ACHN (cell line): Measurements from ENCODE around the gene NONO.
A peak's percentile ranks its signal among the peaks of the same experiment; 100 is the strongest.
"Not testable (repeated sequence)": the region's sequence is repeated elsewhere in the genome, so short reads cannot be mapped to it uniquely, and the experiment has no call there.

Experiments used
- DNase-seq: peaks from one replicate; pipeline ENCODE4 v3.0.0-alpha.2; 2015
- in situ Hi-C: cut with HindIII; loops from 2 replicates; pipeline ENCODE4 v1.10.0; 2017; ENCODE audit warnings: low sequenced_read_pairs, low pct_ligation_motif_present, low pct_unique_long_range_greater_than_20kb

The NONO gene, protein sequence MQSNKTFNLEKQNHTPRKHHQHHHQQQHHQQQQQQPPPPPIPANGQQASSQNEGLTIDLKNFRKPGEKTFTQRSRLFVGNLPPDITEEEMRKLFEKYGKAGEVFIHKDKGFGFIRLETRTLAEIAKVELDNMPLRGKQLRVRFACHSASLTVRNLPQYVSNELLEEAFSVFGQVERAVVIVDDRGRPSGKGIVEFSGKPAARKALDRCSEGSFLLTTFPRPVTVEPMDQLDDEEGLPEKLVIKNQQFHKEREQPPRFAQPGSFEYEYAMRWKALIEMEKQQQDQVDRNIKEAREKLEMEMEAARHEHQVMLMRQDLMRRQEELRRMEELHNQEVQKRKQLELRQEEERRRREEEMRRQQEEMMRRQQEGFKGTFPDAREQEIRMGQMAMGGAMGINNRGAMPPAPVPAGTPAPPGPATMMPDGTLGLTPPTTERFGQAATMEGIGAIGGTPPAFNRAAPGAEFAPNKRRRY

GRCh38 chrX:71283403-71284143, at the start of gene NONO:
TSS of gene NONO (plus strand) at chrX:71283635. CDS start at chrX:71290638, 7,003 bp downstream.
- in situ Hi-C loops = no loop called here

GRCh38 chrX:71235482-71235881, 48.0 kb upstream of the NONO start:
- no peak for DNase-seq
- in situ Hi-C loops = no loop called here

More at GRCh38 chrX:71283403-71284143, at the start of gene NONO:
- peak; percentile 96 for DNase-seq

DNA sequence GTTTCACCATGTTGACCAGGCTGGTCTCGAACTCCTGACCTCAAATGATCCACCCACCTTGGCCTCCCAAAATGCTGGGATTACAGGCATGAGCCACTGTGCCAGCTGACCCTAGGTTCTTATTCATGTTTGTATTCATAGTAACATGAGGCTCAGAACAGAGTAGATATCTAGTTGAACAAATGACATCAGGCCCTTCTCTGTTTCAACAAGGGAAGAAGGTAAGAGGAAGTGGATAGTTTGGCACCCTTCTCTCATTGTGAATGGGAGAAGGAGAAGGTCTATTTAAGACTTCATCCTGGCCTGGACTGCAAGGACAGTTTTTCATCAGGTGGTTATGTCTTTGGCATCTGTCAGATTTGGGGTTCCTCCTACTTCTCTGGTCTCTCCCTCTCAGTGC, 46.6 kb upstream of the NONO start:
- DNase-seq = no peak
- in situ Hi-C loops = no loop called here

GRCh38 chrX:71239781-71240180, 43.7 kb upstream of the NONO start:
- no peak for DNase-seq
- in situ Hi-C loops = no loop called here

DNA sequence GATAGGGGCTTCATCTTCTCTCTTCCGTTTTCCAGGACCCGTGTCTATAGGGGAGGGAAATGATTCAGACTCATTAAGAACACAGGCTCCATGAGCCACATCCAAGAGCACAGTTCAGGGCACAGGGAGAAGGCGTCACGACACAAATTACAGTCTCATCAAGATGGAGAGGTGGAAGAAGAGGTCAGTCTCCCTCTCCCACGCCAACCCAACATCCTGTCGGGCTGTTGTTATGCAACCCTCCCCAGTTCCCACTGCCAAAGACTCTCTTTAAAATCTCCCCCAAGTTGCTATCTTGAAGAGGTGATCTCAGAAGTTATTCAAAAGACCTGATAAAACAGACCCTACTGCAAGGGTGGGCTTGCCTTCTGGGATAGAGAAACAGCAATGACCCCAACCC, 42.1 kb upstream of the NONO start:
- in situ Hi-C loops = no loop called here
- no peak for DNase-seq

- no peak for DNase-seq
- in situ Hi-C loops = no loop called here
Measured at GRCh38 chrX:71244359-71245128, 38.9 kb upstream of the NONO start.

DNA sequence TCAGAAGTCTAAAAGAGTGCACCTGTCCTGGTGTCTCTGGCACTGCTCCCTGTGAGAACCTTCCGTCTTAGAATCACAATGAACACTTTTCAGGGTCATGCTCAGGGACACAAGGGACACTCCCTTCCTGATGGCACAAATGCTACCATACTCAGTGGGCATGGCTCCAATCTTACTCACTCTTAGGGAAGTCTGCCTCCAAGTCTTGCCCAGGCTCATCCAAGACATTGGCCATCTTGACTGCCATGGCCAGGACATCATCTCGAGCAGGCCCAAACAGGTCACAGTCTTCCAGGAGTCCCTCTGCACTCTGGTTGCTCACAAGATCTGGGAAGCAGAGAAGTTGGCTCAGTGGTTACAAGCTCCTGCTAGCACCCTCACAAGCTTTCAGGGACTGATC, 38.3 kb upstream of the NONO start:
- in situ Hi-C loops = no loop called here
- DNase-seq = no peak

DNA sequence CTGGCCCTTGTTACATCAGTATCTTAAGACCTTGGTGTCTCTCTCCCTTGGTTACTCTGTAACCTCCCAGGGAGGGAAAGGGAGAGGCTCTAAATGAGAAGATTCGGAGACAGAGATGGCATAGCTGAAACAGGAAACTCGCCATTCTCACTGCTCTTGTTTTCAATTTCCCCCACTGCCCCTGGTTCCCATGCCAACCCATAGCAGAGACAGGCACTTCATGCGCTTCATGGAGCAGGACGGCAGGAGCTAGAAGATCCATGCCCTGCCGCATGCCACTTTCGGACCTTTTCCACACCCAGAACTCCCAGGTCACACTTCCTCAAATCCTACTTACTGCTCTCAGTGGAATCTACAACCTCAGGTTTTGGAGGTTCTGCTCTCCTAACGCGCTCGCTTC, 32.6 kb upstream of the NONO start:
- in situ Hi-C loops = no loop called here
- DNase-seq = no peak

DNA sequence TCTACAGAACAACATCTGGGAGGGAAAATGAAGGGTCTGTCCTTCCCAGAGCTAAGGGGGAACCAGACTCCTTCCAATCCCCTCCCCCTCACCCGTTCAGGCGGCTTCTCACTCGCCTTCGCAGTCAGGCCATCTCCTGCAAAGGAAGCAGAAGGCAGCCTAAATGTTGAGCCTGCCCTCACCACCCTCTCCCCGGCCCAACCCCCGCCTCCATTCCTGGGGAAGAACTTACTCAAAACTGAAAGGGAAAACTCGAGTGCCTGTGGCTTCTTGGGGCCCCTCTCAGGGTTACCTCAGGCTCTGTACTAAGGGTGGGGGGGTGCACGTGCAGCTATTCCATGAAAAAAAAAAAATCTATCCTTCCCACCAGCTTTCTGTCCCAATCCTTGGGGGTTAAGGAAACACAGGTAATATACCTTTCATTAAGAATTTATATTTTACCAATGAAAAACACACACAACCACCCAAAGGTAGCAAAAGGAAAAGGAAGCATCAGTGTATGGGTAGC, 31.9 kb upstream of the NONO start:
- no peak for DNase-seq
- in situ Hi-C loops = no loop called here

DNA sequence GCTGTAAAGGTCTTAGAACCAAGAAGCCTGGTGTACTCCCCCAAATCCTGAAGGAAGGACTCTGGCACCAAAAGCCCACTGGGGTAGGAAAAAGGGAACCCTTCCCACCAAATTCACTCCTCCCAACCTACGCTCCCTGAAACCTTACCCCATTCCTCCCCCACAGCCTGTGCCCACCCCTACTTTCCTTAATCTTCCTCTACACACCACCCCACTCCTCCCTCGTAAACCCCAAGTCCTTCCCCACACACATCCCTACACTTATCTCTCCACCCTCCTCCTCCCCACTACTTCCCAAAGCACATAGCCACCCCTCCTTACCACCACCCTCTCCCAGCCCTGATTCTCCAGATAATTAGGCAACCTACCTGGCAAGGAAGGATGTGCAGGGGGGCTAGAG, 31.2 kb upstream of the NONO start:
- no peak for DNase-seq
- in situ Hi-C loops = no loop called here

- in situ Hi-C loops = no loop called here
- peak; percentile 34 for DNase-seq
Measured at GRCh38 chrX:71253253-71254091, 30.0 kb upstream of the NONO start.

- in situ Hi-C loops = no loop called here
- DNase-seq = peak; percentile 74
Measured at GRCh38 chrX:71254092-71254963, 29.1 kb upstream of the NONO start, which contains the start of gene ZMYM3. TSS of gene ZMYM3 (minus strand) at chrX:71254140. CDS start at chrX:71253255, 885 bp downstream.

DNA sequence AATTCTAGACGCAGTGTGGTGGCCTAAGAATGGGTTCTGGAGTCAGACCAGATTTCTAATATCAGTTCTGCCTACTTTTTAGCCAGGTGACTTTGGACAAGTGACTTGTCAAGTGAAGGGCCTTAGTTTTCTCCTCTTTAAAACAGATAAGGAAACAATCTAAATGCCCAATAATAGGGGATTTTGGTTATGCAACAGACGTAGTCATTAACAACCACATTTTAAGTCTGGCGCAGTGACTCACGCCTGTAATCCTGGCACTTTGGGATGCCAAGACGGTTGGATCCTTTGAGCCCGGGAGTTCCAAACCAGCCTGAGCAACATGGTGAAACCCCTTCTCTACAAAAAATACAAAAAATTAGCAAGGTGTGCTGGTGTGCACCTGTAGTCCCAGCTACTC, 27.4 kb upstream of the NONO start:
- no peak for DNase-seq
- in situ Hi-C loops = no loop called here

DNA sequence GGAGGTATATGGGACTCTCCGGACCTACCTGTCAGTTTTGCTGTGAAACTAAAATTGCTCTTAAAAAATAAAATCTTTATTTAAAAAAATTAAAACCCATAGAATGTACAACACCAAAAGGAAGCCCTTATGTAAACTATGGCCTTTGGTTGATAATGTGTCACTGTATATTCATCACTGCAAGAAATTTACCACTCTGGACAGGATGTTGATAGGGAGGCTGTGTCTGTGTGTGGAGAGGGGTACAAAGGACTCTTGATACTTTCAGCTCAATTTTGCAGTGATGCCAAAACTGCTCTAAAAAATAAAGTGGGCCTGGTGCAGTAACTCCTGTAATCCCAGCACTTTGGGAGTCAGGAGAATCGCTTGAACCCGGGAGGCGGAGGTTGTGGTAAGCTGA, 26.6 kb upstream of the NONO start:
- no peak for DNase-seq
- in situ Hi-C loops = no loop called here

GRCh38 chrX:71268624-71269023, 14.8 kb upstream of the NONO start:
- in situ Hi-C loops = not testable (repeated sequence)

GRCh38 chrX:71269801-71270395, 13.5 kb upstream of the NONO start:
- in situ Hi-C loops = no loop called here
- no peak for DNase-seq

More at GRCh38 chrX:71268624-71269023, 14.8 kb upstream of the NONO start:
- not testable (repeated sequence) for DNase-seq

GRCh38 chrX:71272313-71272712, 11.1 kb upstream of the NONO start:
- in situ Hi-C loops, DNase-seq: not testable (repeated sequence)
